Measurements from ENCODE around the gene ACAP2. TPM values are rescaled to one million over a fixed set of nuclear protein-coding genes. Genes with fewer than 3 reads are reported as not detected.
A peak's percentile ranks its signal among the peaks of the same experiment; 100 is the strongest.

Gene ACAP2
- polyA plus RNA-seq, 3 donors, result 41.5 to 96.5 (median 71.6) TPM

GRCh38 chr3:195411836-195412235 lies 31.0 kb downstream of the ACAP2 start:
- Histone ChIP-seq H3K4me1 (ENCODE audit: control insufficient read depth in 1 of 2, insufficient read depth in 2 of 2, low read length in 2 of 2) (peaks cover 15 to 30% of the 10 kb centered on the region in 2 donors), H4K20me1 (ENCODE audit: insufficient read depth, low read length) (peaks cover 100% of the 10 kb centered on the region), H3K4me2 (replicated peaks; ENCODE audit: extremely low read depth, low read length, poor library complexity, severe bottlenecking) (no peak overlapping the region), H3K36me3 (replicated peaks in 1 of 2; ENCODE audit: control insufficient read depth in 1 of 2, insufficient read depth in 2 of 2, low read length in 2 of 2) (peaks cover 10 to 17% of the 10 kb centered on the region in 2 donors), H3K9ac (ENCODE audit: insufficient read depth, low read length, poor library complexity, severe bottlenecking) (no peak overlapping the region), H3K9me3 (replicated peaks in 1 of 2; ENCODE audit: control insufficient read depth in 1 of 2, insufficient read depth in 1 of 2, low read length in 2 of 2) (no peaks in the 10 kb centered on the region), H3K27me3 (ENCODE audit: control insufficient read depth in 2 of 2, insufficient read depth in 2 of 2, low read length in 2 of 2) (no peaks in the 10 kb centered on the region), H3K79me2 (ENCODE audit: insufficient read depth, low read length) (peaks cover 100% of the 10 kb centered on the region), H2AFZ (ENCODE audit: insufficient read depth, low read depth, low read length, poor library complexity, severe bottlenecking) (no peak overlapping the region), H3K27ac (ENCODE audit: low read depth in 1 of 2, low read length in 2 of 2) (no peak overlapping the region), H3K4me3 (replicated peaks in 1 of 3; ENCODE audit: low read depth in 2 of 3, low read length in 3 of 3) (no peak overlapping the region)
- Mint-ChIP-seq H3K9me3 (no peaks in the 10 kb centered on the region), H3K4me1 (peaks cover 50% of the 10 kb centered on the region), H3K27ac (peak overlapping the region in 2 of 7 donors; percentile 40 to 41), H3K4me3 (no peak overlapping the region), H3K27me3 (ENCODE audit: low read depth in 3 of 3) (no peaks in the 10 kb centered on the region), H3K36me3 (peaks cover 10 to 22% of the 10 kb centered on the region in 2 donors)
- no peak for TF ChIP-seq CTCF (IDR thresholded peaks at IDR 0.05)
- intact Hi-C loops (cut with micrococcal nuclease), result no loop called here
- no peak for DNase-seq

GRCh38 chr3:195410546-195410945 lies 32.3 kb downstream of the ACAP2 start:
- peaks cover 100% of the 10 kb centered on the region for H3K79me2 ChIP-seq (ENCODE audit: insufficient read depth, low read length)
- Mint-ChIP-seq H3K27me3 (ENCODE audit: low read depth in 3 of 3) (no peaks in the 10 kb centered on the region), H3K4me3 (no peak overlapping the region), H3K4me1 (peaks cover 59% of the 10 kb centered on the region), H3K27ac (peak overlapping the region in 3 of 7 donors; percentile 4 to 72 (median 66)), H3K9me3 (no peaks in the 10 kb centered on the region), H3K36me3 (peaks cover 12 to 22% of the 10 kb centered on the region in 2 donors)
- H3K9ac ChIP-seq (ENCODE audit: insufficient read depth, low read length, poor library complexity, severe bottlenecking), result no peak overlapping the region
- intact Hi-C loops (cut with micrococcal nuclease), result no loop called here
- no peaks in the 10 kb centered on the region for H3K27me3 ChIP-seq (ENCODE audit: control insufficient read depth in 2 of 2, insufficient read depth in 2 of 2, low read length in 2 of 2)
- no peak overlapping the region for H3K4me3 ChIP-seq (replicated peaks in 1 of 3; ENCODE audit: low read depth in 2 of 3, low read length in 3 of 3)
- WGBS (ENCODE audit: insufficient coverage), result 100% methylated on average over 3 of the region's 4 CpGs
- TF ChIP-seq CTCF (IDR thresholded peaks at IDR 0.05), result no peak
- H3K4me2 ChIP-seq (replicated peaks; ENCODE audit: extremely low read depth, low read length, poor library complexity, severe bottlenecking), result no peak overlapping the region
- H4K20me1 ChIP-seq (ENCODE audit: insufficient read depth, low read length), result peaks cover 100% of the 10 kb centered on the region
- H2AFZ ChIP-seq (ENCODE audit: insufficient read depth, low read depth, low read length, poor library complexity, severe bottlenecking), result no peak overlapping the region
- no peaks in the 10 kb centered on the region for H3K9me3 ChIP-seq (replicated peaks in 1 of 2; ENCODE audit: control insufficient read depth in 1 of 2, insufficient read depth in 1 of 2, low read length in 2 of 2)
- H3K36me3 ChIP-seq (replicated peaks in 1 of 2; ENCODE audit: control insufficient read depth in 1 of 2, insufficient read depth in 2 of 2, low read length in 2 of 2), result peaks cover 10 to 17% of the 10 kb centered on the region in 2 donors
- DNase-seq, result no peak
- H3K4me1 ChIP-seq (ENCODE audit: control insufficient read depth in 1 of 2, insufficient read depth in 2 of 2, low read length in 2 of 2), result peaks cover 22 to 43% of the 10 kb centered on the region in 2 donors
- peak overlapping the region in 1 of 2 donors; percentile 37 for H3K27ac ChIP-seq (ENCODE audit: low read depth in 1 of 2, low read length in 2 of 2)
